ENCODE data around the gene C9orf50.

DNA sequence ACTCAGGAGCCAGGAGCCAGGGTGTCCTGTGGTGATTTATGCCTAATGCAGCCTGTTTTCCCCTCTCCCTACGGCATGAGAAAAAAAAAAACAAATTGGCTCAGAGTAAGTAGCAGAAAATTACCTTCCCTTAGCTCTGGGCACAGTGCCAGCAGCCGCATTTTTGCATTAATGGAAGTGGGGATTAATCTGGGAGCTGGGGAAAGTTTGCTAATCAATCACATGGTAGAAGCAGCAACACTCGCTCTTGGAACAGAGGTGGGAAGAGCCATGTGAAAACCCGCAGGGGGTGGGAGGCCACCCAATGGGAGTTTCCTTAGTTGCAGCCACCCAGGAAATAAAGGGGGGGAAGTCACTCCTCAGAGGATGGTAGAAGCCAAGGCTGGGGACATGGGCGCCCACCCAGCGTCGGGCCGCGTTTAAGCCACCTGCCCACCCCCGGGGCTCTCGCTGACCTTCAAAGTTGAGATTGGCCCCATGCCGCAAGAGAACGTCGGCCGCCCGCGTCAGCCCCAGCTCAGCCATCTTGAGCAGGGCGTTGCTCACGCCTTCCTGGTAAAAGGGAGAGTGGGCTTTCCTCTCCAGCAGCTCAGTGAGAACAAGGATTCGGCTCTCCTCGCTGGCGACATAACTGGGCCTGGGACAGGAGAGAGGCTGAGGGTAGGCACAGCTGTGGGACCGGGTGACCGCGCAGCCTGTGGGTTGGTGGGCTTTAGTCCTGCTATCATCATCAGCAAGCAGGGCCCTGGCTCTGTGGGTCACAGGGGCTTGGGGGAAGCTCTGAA lies 19.4 kb upstream of the C9orf50 start:
- TF ChIP-seq POLR2A (IDR thresholded peaks at IDR 0.05) (no peak), POLR2AphosphoS5 (IDR thresholded peaks at IDR 0.05) (peak in 1 of 3 donors; percentile 61)
- TF ChIP-seq, protein P1, sequence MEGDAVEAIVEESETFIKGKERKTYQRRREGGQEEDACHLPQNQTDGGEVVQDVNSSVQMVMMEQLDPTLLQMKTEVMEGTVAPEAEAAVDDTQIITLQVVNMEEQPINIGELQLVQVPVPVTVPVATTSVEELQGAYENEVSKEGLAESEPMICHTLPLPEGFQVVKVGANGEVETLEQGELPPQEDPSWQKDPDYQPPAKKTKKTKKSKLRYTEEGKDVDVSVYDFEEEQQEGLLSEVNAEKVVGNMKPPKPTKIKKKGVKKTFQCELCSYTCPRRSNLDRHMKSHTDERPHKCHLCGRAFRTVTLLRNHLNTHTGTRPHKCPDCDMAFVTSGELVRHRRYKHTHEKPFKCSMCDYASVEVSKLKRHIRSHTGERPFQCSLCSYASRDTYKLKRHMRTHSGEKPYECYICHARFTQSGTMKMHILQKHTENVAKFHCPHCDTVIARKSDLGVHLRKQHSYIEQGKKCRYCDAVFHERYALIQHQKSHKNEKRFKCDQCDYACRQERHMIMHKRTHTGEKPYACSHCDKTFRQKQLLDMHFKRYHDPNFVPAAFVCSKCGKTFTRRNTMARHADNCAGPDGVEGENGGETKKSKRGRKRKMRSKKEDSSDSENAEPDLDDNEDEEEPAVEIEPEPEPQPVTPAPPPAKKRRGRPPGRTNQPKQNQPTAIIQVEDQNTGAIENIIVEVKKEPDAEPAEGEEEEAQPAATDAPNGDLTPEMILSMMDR (IDR thresholded peaks at IDR 0.05 in 8 of 11, conservative IDR thresholded peaks at IDR 0.05 in 3 of 11), result no peak

Measured in spleen (tissue), 7 donors.